HG02870 (cell line): Measurements from ENCODE around the gene SDS.
A peak's percentile ranks its signal among the peaks of the same experiment; 100 is the strongest.

ENCODE experiments used
- ATAC-seq: cut with Tn5 transposase; IDR thresholded peaks from one replicate; pipeline ENCODE4 v1.9.1; 2021; ENCODE audit warnings: mild to moderate bottlenecking, moderate library complexity; ENCODE audit not compliant: unreplicated experiment

SDS gene

GRCh38 chr12:113384778-113385177, 18.9 kb downstream of the SDS start:
- no peak for ATAC-seq

- no peak for ATAC-seq
Observed at GRCh38 chr12:113382206-113382605, 21.5 kb downstream of the SDS start.

GRCh38 chr12:113381220-113381619, 22.5 kb downstream of the SDS start:
- ATAC-seq = no peak

GRCh38 chr12:113378291-113378690, 25.4 kb downstream of the SDS start:
- no peak for ATAC-seq

- ATAC-seq = no peak
Observed at GRCh38 chr12:113374823-113375428, 28.8 kb downstream of the SDS start.

GRCh38 chr12:113373969-113374368, 29.7 kb downstream of the SDS start:
- ATAC-seq = no peak

- no peak for ATAC-seq
Observed at GRCh38 chr12:113373440-113373839, 30.2 kb downstream of the SDS start.

GRCh38 chr12:113372371-113372770, 31.3 kb downstream of the SDS start:
- ATAC-seq = no peak

GRCh38 chr12:113371808-113372207, 31.9 kb downstream of the SDS start:
- no peak for ATAC-seq

GRCh38 chr12:113370923-113371682, 32.6 kb downstream of the SDS start:
- no peak for ATAC-seq

GRCh38 chr12:113369391-113369985, 34.2 kb downstream of the SDS start:
- no peak for ATAC-seq

GRCh38 chr12:113368331-113368730, 35.4 kb downstream of the SDS start:
- ATAC-seq = no peak

GRCh38 chr12:113366827-113367226, 36.9 kb downstream of the SDS start:
- ATAC-seq = no peak

- no peak for ATAC-seq
Observed at GRCh38 chr12:113365639-113366395, 37.9 kb downstream of the SDS start.

- ATAC-seq = no peak
Observed at GRCh38 chr12:113364698-113365097, 39.0 kb downstream of the SDS start.

GRCh38 chr12:113361574-113362370, 41.9 kb downstream of the SDS start:
- no peak for ATAC-seq

- ATAC-seq = no peak
Observed at GRCh38 chr12:113359939-113360748, 43.5 kb downstream of the SDS start.

GRCh38 chr12:113359133-113359938, 44.4 kb downstream of the SDS start:
- peak; percentile 1 for ATAC-seq
